Colonic mucosa (tissue), 4 donors: ENCODE data around the gene OTOS. TPM values are rescaled to one million over a fixed set of nuclear protein-coding genes. Genes with fewer than 3 reads are reported as not detected.

Source experiments
- DNase-seq: peaks from one replicate; pipeline ENCODE4 v3.0.0-alpha.2; 2020
- H3K27ac ChIP-seq: fragments of 200-600 bp; one replicate; pipeline ENCODE4 v1.8.0; 2021
- H3K27me3 ChIP-seq: fragments of 200-600 bp; one replicate; pipeline ENCODE4 v1.8.0; 2021
- H3K36me3 ChIP-seq: fragments of 200-600 bp; one replicate; pipeline ENCODE4 v1.8.0; 2021
- H3K4me1 ChIP-seq: fragments of 200-600 bp; one replicate; pipeline ENCODE4 v1.8.0; 2021; ENCODE audit warnings: mild to moderate bottlenecking
- H3K4me3 ChIP-seq: fragments of 200-600 bp; one replicate; pipeline ENCODE4 v1.8.0; 2021
- H3K9ac ChIP-seq, 2 donors: one replicate each; pipeline ENCODE4 v1.7.0; 2013; ENCODE audit warnings: control low read depth in 2 of 2, low read depth in 2 of 2, low read length in 2 of 2
- H3K9me3 ChIP-seq: fragments of 200-600 bp; one replicate; pipeline ENCODE4 v1.8.0; 2021
- CTCF ChIP-seq: fragments of 200-600 bp; IDR thresholded peaks from one replicate; pipeline ENCODE4 v1.8.0; 2022; ENCODE audit warnings: antibody characterized with exemption, mild to moderate bottlenecking
- intact Hi-C: fragments of 100-400 bp; cut with DNase I; formaldehyde crosslinking; loops from one replicate; pipeline ENCODE4 v1.14.1; 2022
- total RNA-seq, 2 donors: library from RNA; stranded (reverse); fragmentation: NEBNext Ultra II Directional in 1 of 2; extraction: Animal tissue kit (Norgen Biotek cat#: 25700) in 1 of 2; gene quantifications; one replicate each; pipeline ENCODE4 v1.2.1, GENCODE V29; 2021
- donor health status: healthy.
- donor health status: DM: no; HTN: no; CAD: no.
- donor health status: DM: no; HTN: no; CAD: no.

The OTOS gene
- total RNA-seq, 2 donors from 2014 or later = not detected

GRCh38 chr2:240098349-240098748 is 42.1 kb downstream of the OTOS start:
- intact Hi-C loops = no loop called here
- TF ChIP-seq CTCF = no peak
- no peak for DNase-seq
- Histone ChIP-seq H3K9ac (no peak overlapping the region), H3K4me3 (no peak overlapping the region), H3K9me3 (no peaks in the 10 kb centered on the region), H3K4me1 (no peaks in the 10 kb centered on the region), H3K27me3 (peaks cover 24% of the 10 kb centered on the region), H3K27ac (no peak overlapping the region), H3K36me3 (no peaks in the 10 kb centered on the region)

- intact Hi-C loops = no loop called here
- no peak overlapping the region for H3K9ac ChIP-seq
Observed at GRCh38 chr2:240095556-240096523, 44.6 kb downstream of the OTOS start.

GRCh38 chr2:240089306-240089705 is 51.2 kb downstream of the OTOS start:
- Histone ChIP-seq H3K4me3 (no peak overlapping the region), H3K9me3 (no peaks in the 10 kb centered on the region), H3K27ac (no peak overlapping the region), H3K27me3 (peaks cover under 1% of the 10 kb centered on the region), H3K36me3 (no peaks in the 10 kb centered on the region), H3K4me1 (no peaks in the 10 kb centered on the region), H3K9ac (no peak overlapping the region)
- DNase-seq = no peak
- TF ChIP-seq CTCF = no peak
- intact Hi-C loops = no loop called here

More at GRCh38 chr2:240095556-240096523, 44.6 kb downstream of the OTOS start:
- H3K4me3 ChIP-seq = no peak overlapping the region
- H3K9me3 ChIP-seq = no peaks in the 10 kb centered on the region
- H3K27me3 ChIP-seq = peaks cover 24% of the 10 kb centered on the region
- no peaks in the 10 kb centered on the region for H3K36me3 ChIP-seq
- no peak for DNase-seq
- no peak for TF ChIP-seq CTCF
- no peaks in the 10 kb centered on the region for H3K4me1 ChIP-seq
- no peak overlapping the region for H3K27ac ChIP-seq

Other genes with a start within 250 kb of the OTOS start
- 100 to 1,000 TPM; 225 to 294 TPM for gene NDUFA10, start 115.3 kb downstream of the OTOS start, total RNA-seq
- not detected for gene OR6B2, start 110.2 kb downstream of the OTOS start, total RNA-seq
- gene OR6B3, start 87.1 kb downstream of the OTOS start, total RNA-seq = not detected
- gene COPS9, start 4.4 kb downstream of the OTOS start, total RNA-seq = 100 to 1,000 TPM; 119 to 169 TPM